SJCRH30 (cell line): ENCODE data around the gene OGFR. TPM values are rescaled to one million over a fixed set of nuclear protein-coding genes. Genes with fewer than 3 reads are reported as not detected.

Experiments
- DNase-seq, 2 experiments: peaks; one replicate each; pipeline ENCODE4 v3.0.0-alpha.2; 2015 to 2020
- H3K27ac ChIP-seq: fragments of 250-450 bp; sonication (Bioruptor Pico); 2 replicates; pipeline ENCODE4 v1.5.1; 2020; ENCODE audit warnings: mild to moderate bottlenecking, moderate library complexity
- H3K27me3 ChIP-seq: fragments of 250-450 bp; sonication (Bioruptor Pico); 2 replicates; pipeline ENCODE4 v1.5.1; 2020; ENCODE audit warnings: mild to moderate bottlenecking, moderate library complexity
- H3K36me3 ChIP-seq: fragments of 250-450 bp; sonication (Bioruptor Pico); 2 replicates; pipeline ENCODE4 v1.5.1; 2020; ENCODE audit warnings: mild to moderate bottlenecking, moderate library complexity
- H3K4me1 ChIP-seq: fragments of 250-450 bp; sonication (Bioruptor Pico); 2 replicates; pipeline ENCODE4 v1.5.1; 2020; ENCODE audit warnings: mild to moderate bottlenecking, moderate library complexity
- H3K4me3 ChIP-seq: fragments of 250-450 bp; sonication (Bioruptor Pico); 2 replicates; pipeline ENCODE4 v1.5.1; 2020; ENCODE audit warnings: mild to moderate bottlenecking, moderate library complexity
- H3K9me3 ChIP-seq: fragments of 250-450 bp; sonication (Bioruptor Pico); replicated peaks from 2 replicates; pipeline ENCODE4 v1.5.1; 2020; ENCODE audit warnings: mild to moderate bottlenecking, moderate library complexity
- total RNA-seq: library from RNA; depleted of rRNA; stranded (reverse); fragments of >200 nt; shearing (Covaris generic); gene quantifications from 2 replicates; pipeline ENCODE4 v1.2.3, GENCODE V29; 2014

OGFR gene
- total RNA-seq, 1 experiment from 2014 or later = 49.0 TPM

- Histone ChIP-seq H3K36me3 (no peaks in the 10 kb centered on the region), H3K9me3 (no peaks in the 10 kb centered on the region), H3K4me1 (peaks cover 30% of the 10 kb centered on the region), H3K27me3 (peaks cover 43% of the 10 kb centered on the region), H3K4me3 (no peak overlapping the region), H3K27ac (no peak overlapping the region; the same call in 1 of the 2 replicates)
- DNase-seq = peak; percentile 50 to 68
Measured at GRCh38 chr20:62773845-62774714, 30.6 kb upstream of the OGFR start.

- Histone ChIP-seq H3K4me3 (no peak overlapping the region), H3K9me3 (no peaks in the 10 kb centered on the region), H3K27me3 (peaks cover 43% of the 10 kb centered on the region), H3K27ac (no peak overlapping the region), H3K36me3 (no peaks in the 10 kb centered on the region), H3K4me1 (peaks cover 30% of the 10 kb centered on the region)
- no peak for DNase-seq
Measured at GRCh38 chr20:62774762-62775161, 29.9 kb upstream of the OGFR start.

DNA sequence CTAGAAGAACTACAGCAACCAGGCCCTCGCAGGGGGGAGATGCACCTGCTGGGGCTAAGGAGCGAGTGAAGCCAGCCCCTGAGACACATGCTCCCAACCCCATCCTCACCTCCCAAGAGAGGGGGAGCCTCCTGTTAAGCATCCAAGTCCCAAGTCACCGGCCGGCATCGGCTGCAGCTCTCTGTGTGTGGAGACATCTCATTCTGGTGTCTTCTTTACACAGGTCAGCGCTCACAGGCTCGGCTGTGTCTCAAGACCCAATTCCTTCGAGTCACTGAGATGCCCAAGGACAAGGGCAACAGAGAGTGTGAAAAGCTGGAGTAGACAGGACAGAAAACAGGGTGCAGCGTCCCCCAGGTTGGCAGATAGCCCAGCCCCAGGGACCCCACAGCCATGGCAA is 29.4 kb upstream of the OGFR start:
- peaks cover 46% of the 10 kb centered on the region for H3K27me3 ChIP-seq
- no peak overlapping the region for H3K4me3 ChIP-seq
- no peaks in the 10 kb centered on the region for H3K36me3 ChIP-seq
- no peak for DNase-seq
- no peak overlapping the region for H3K27ac ChIP-seq
- no peaks in the 10 kb centered on the region for H3K9me3 ChIP-seq
- peaks cover 30% of the 10 kb centered on the region for H3K4me1 ChIP-seq

DNA sequence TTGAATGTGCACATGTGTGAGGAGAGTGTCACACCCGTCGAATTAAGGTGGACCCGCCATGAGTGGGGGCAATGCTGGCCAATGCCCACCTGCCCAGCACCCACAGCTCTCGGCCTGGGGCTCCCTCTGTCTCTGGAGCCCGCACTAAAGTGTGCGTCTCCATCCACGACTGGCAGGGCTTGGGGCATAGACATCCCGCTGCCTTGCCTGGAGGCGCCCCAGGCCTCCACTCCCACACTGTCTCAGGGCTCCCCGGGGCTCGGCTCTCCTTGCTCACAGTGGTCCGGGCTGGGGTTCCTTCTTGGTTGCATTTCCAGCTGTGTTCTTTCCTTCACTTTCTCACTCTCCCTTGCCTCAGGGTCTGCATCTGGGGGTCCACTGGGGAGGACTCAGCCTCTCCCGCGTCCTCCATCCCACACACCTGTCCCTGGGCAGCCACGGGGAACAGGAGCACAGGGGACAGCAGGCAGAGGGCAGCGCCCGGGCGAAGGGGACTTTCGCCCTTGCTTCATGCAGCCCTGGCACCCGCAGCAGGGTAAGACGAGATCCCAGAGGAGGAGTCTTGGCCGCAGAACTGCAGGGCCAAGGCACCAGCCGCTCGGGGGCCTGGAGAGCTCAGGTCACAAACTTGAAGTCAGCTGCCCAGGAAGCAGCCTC is 28.5 kb upstream of the OGFR start:
- no peaks in the 10 kb centered on the region for H3K9me3 ChIP-seq

GRCh38 chr20:62776692-62777527 is 27.7 kb upstream of the OGFR start:
- Histone ChIP-seq H3K36me3 (no peaks in the 10 kb centered on the region), H3K27me3 (peaks cover 38% of the 10 kb centered on the region), H3K27ac (peak overlapping the region; percentile 64), H3K4me3 (peak overlapping the region; percentile 39), H3K9me3 (no peaks in the 10 kb centered on the region), H3K4me1 (peaks cover 30% of the 10 kb centered on the region)
- peak; percentile 94 for DNase-seq

More for the DNA sequence above, 28.5 kb upstream of the OGFR start:
- DNase-seq = no peak
- peaks cover 40% of the 10 kb centered on the region for H3K27me3 ChIP-seq
- H3K27ac ChIP-seq = no peak overlapping the region
- H3K36me3 ChIP-seq = no peaks in the 10 kb centered on the region
- H3K4me3 ChIP-seq = no peak overlapping the region
- H3K4me1 ChIP-seq = peaks cover 30% of the 10 kb centered on the region

DNA sequence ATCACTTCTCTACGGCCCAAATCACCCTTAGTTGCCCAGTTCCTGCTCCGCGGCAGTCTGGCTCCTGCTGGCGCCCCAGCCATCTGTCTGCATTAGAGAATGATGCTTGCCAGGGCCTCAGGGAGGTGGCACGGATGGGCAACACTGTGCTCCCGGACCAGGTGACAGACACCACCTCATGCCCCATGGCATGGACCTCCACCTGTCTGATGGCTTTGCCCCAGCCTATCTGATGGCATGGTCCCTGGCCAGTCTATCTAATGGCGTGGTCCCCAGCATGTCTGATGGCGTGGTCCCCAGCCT is 27.2 kb upstream of the OGFR start:
- peak overlapping the region; percentile 39 for H3K4me3 ChIP-seq
- H3K27me3 ChIP-seq = peaks cover 38% of the 10 kb centered on the region
- DNase-seq = peak in 1 of 2 experiments; percentile 81
- H3K36me3 ChIP-seq = no peaks in the 10 kb centered on the region
- peaks cover 26% of the 10 kb centered on the region for H3K4me1 ChIP-seq
- H3K9me3 ChIP-seq = no peaks in the 10 kb centered on the region
- H3K27ac ChIP-seq = peak overlapping the region; percentile 64

GRCh38 chr20:62778058-62778457 is 26.6 kb upstream of the OGFR start:
- no peaks in the 10 kb centered on the region for H3K9me3 ChIP-seq
- no peak for DNase-seq
- H3K27me3 ChIP-seq = peaks cover 38% of the 10 kb centered on the region
- no peaks in the 10 kb centered on the region for H3K36me3 ChIP-seq
- H3K27ac ChIP-seq = no peak overlapping the region
- no peak overlapping the region for H3K4me3 ChIP-seq
- peaks cover 20% of the 10 kb centered on the region for H3K4me1 ChIP-seq

GRCh38 chr20:62778601-62779416 is 25.8 kb upstream of the OGFR start:
- Histone ChIP-seq H3K27me3 (peaks cover 34% of the 10 kb centered on the region), H3K9me3 (no peaks in the 10 kb centered on the region), H3K4me3 (no peak overlapping the region), H3K36me3 (no peaks in the 10 kb centered on the region), H3K27ac (no peak overlapping the region), H3K4me1 (peaks cover 13% of the 10 kb centered on the region)
- no peak for DNase-seq

- no peaks in the 10 kb centered on the region for H3K36me3 ChIP-seq
- DNase-seq = no peak
- no peak overlapping the region for H3K27ac ChIP-seq
- peaks cover 7% of the 10 kb centered on the region for H3K4me1 ChIP-seq
- H3K9me3 ChIP-seq = no peaks in the 10 kb centered on the region
- H3K27me3 ChIP-seq = peaks cover 34% of the 10 kb centered on the region
- H3K4me3 ChIP-seq = no peak overlapping the region
Measured at GRCh38 chr20:62779417-62779685, 25.3 kb upstream of the OGFR start.

DNA sequence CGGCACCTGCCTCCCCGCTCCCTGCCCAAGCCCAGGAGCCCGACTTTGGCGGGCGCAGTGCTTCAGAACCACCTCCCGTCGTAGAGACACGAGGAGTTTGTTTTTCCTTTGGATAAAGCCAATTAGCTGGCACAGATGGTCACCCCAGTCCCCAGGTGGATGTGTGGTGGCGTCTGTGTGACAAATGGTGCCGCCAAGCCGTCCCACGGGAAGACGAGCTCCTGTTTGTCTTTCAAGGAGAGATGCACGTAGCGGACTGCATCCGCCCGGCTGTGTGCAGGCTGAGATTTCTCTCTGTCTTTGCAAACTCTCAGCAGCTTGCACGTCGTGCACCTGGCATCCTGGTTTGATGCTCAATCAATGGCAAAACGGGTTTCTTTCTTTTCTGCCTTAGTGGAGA is 24.4 kb upstream of the OGFR start:
- H3K4me3 ChIP-seq = no peak overlapping the region
- no peak for DNase-seq
- H3K27ac ChIP-seq = no peak overlapping the region
- peaks cover 31% of the 10 kb centered on the region for H3K27me3 ChIP-seq
- no peaks in the 10 kb centered on the region for H3K36me3 ChIP-seq
- H3K9me3 ChIP-seq = no peaks in the 10 kb centered on the region
- H3K4me1 ChIP-seq = peaks cover 7% of the 10 kb centered on the region

GRCh38 chr20:62780696-62781095 is 23.9 kb upstream of the OGFR start:
- peaks cover 34% of the 10 kb centered on the region for H3K27me3 ChIP-seq
- H3K36me3 ChIP-seq = no peaks in the 10 kb centered on the region
- no peak for DNase-seq
- peaks cover 10% of the 10 kb centered on the region for H3K4me1 ChIP-seq
- no peak overlapping the region for H3K27ac ChIP-seq
- no peak overlapping the region for H3K4me3 ChIP-seq
- no peaks in the 10 kb centered on the region for H3K9me3 ChIP-seq

DNA sequence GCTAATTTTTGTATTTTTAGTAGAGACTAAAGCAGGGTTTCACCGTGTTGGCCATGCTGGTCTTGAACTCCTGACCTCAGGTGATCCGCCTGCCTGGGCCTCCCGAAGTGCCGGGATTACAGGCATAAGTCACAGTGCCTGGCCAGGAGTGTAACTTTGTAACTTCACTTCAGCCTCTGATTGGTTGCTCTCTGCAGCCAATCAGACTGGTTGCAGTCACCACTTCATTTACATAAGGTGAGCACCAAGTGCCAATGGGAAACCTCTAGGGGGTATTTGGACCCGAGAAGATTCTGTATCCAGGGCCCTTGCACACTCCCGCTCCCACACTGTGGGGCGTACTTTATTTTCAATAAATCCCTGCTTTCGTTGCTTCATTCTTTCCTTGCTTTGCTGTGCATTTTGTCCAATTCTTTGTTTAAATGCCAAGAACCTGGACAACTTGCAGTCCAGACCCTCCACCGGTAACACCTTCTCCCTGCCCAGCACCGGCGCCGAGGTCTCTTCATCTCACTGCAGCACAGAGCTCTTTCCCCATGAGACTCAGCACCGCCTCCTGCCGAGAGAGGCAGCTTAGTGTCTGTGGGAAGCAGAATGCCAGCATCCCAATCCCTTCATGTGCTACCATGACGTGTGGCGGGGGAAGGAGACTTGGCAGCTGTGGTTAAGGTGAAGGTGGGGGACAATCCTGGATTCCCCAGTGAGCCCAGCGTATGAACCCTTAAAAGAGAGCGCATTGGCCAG is 22.3 kb upstream of the OGFR start:
- peaks cover 45% of the 10 kb centered on the region for H3K27me3 ChIP-seq
- H3K4me1 ChIP-seq = peaks cover 17% of the 10 kb centered on the region
- H3K36me3 ChIP-seq = no peaks in the 10 kb centered on the region
- H3K4me3 ChIP-seq = no peak overlapping the region
- H3K27ac ChIP-seq = no peak overlapping the region
- DNase-seq = peak in 1 of 2 experiments; percentile 51
- H3K9me3 ChIP-seq = no peaks in the 10 kb centered on the region

DNA sequence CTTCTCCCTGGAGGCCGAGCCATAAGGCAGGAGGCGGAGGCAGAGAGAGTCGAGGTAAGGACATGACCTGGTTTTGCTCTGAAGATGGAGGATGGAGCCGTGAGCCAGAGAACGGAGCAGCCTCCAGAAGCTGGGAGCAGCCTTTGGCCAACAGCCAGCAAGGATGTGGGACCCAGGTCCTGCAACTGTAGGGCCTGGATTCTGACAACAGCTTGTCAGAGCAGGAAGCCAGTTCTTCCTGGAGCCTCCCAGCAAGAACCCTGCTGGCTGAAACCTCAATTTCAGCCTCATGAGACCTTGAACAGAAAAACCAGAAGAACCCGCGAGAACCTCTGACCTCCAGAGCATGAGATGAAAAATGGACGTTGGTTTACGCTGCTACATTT is 21.7 kb upstream of the OGFR start:
- H3K27me3 ChIP-seq = peaks cover 45% of the 10 kb centered on the region
- H3K4me1 ChIP-seq = peaks cover 14% of the 10 kb centered on the region
- no peak for DNase-seq
- H3K36me3 ChIP-seq = no peaks in the 10 kb centered on the region
- H3K9me3 ChIP-seq = no peaks in the 10 kb centered on the region
- H3K4me3 ChIP-seq = no peak overlapping the region
- no peak overlapping the region for H3K27ac ChIP-seq

- no peak for DNase-seq
- Histone ChIP-seq H3K27me3 (peaks cover 49% of the 10 kb centered on the region), H3K9me3 (no peaks in the 10 kb centered on the region), H3K4me1 (peaks cover 14% of the 10 kb centered on the region), H3K36me3 (no peaks in the 10 kb centered on the region), H3K4me3 (no peak overlapping the region), H3K27ac (no peak overlapping the region)
Measured at GRCh38 chr20:62784497-62784896, 20.1 kb upstream of the OGFR start.
